HG03575 (cell line): ENCODE measurements around the gene ELK4.

ENCODE experiments used
- ATAC-seq: cut with Tn5 transposase; IDR thresholded peaks from one replicate; pipeline ENCODE4 v1.9.1; 2021; ENCODE audit not compliant: unreplicated experiment, insufficient number of reproducible peaks, low FRiP score; ENCODE audit errors: extremely low read depth

Gene ELK4

DNA sequence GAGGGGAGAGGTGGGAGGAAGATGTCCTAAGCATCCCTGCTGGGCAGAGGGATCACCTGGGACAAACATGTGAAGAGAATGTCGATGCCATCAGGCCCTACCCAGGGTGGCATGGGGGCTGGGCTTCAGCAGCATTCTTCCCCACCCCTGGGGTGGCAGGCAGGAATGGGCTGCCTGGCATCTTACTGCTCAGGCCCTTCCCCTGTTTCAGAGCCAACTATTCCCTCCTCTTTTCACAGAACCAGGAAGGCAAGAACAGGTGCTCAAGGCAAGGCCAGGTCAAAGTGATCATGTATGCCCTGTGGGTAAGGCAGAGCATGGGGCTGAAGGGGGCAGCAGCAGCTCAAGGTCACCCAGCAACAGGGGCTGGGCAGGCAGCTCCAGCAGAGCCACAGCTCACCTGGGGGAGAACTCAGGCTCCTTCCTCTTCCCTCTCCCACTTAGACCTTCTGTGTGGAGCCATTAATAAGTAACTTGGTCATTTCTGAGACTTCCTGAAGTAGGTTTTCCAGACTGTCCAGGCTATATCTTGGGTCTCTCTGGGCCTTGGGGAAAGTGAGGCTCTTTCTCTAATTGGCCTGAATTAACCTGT is 56.4 kb downstream of the ELK4 start:
- no peak for ATAC-seq

DNA sequence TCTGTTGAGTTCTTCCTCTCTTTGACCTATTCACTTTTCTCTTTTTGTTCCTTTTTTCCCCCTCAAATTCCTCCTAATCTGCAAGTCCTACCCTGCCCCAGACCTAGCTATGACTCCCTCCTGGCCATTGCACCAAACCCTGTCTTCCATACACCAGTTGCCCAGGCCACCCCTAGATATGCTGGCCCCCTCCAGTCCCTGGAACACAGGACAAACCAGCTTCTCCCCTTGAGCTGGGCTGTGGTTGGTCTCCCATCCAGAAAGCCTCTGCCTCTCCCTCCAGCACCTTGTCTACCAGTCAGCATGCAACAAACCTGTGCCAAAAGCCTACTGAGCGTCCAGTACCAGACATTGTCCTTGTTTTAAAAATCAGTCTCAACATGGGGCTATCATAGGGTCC is 59.4 kb downstream of the ELK4 start:
- ATAC-seq, result no peak

DNA sequence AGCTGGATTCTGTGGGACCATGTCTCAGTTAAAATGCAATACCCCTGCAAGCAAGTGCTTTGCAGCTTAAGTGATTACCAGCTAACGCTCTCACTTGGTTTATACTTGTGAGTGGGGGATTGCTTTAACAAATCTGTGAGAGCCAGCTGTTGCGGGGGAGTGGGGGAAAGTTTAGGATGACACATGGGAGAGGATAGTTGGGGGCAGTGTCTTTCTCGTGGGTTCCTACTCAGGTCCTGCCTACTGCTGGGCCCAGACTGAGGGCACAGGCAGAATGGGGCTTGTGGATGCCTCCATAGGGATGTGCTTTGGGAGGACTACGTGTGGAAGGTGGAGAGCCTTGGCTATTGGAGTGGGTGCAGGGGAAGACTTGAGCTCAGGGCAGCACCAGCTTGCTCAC is 60.1 kb downstream of the ELK4 start:
- ATAC-seq, result no peak

DNA sequence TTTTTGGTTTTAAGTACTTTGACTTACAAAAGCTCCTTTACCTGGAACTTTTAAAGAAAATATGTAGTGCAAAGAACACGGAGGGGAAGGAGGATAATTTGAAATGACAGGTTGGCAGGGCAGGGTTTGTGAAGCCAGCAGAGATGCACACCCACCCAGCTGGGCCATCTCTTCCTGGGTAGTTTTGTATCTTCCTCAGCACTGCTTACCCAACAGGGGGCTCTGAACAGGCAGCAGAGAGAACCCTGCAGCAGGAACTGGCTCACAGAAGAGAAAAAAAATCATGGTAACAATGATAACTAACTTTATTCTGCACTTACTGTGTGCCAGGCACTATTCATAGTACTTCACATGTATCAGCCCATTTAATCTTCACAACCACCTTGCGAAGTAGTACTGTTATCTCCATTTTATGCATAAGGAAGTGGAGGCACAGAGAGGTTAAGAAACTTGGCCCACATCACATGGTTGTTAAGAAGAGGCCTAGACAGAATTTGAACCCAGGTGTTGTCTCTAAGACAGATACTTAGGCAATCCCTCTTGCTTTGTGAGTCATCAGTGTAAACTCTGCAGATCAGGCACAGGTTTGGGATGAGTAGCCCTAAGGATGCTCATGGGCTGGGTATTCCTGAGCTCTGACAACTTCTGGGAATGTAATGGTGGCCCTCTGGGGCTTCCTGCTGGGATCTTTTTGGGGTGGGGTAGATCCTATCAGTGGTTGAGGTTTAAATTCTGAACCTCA is 60.8 kb downstream of the ELK4 start:
- ATAC-seq, result no peak

DNA sequence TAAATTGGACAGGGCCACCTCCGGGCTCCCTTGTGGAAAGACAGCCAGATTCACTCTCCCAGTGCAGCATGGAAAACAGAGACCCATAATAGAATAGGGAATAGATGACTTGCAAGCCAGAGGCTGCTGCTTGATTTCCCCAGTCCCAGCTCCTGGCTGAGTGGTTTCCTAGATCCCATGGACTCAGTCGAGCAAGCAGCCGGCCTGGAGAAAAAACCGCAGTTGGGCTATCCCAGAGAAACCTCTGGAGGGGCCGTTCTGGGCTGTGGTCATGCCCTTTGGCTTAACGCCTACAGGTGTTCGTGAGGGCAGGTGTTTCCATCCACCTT is 61.7 kb downstream of the ELK4 start:
- no peak for ATAC-seq

DNA sequence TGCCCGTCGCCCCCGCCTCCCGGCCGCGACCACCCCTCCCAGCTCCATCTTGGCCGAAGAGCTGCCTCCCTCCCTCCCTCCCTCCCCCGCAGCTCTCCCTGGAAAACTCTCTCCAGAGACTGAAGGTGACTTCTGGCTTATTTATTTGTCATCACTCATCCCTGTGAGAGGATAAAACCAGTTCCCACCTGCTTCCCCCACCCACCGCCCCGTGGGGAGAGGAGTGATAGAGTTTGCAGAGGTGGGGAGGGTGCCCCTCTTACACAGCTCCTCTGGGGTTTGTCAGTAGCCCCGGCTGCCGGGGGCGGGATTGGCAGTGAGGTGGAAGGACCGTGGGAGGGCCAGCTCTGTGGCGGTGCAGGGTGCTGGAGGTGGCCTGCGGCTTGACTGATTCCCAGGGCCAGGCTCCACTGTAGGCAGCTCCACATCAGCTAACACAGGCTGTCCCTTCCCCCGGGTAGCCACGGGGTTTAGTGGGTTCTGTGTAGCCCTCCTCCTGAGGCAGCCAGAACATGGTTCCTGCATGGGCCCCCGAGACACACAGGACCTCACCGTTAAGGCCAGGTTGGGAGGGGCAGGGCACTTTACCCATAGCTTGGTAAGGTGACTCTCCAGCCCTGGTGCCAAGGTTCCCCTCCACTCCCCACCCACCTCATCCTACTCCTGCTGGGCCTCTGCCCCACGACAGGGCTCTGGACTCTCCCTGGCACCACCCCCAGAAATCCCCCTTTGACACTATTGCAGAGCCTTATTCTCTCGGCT is 62.2 kb downstream of the ELK4 start:
- ATAC-seq, result no peak

DNA sequence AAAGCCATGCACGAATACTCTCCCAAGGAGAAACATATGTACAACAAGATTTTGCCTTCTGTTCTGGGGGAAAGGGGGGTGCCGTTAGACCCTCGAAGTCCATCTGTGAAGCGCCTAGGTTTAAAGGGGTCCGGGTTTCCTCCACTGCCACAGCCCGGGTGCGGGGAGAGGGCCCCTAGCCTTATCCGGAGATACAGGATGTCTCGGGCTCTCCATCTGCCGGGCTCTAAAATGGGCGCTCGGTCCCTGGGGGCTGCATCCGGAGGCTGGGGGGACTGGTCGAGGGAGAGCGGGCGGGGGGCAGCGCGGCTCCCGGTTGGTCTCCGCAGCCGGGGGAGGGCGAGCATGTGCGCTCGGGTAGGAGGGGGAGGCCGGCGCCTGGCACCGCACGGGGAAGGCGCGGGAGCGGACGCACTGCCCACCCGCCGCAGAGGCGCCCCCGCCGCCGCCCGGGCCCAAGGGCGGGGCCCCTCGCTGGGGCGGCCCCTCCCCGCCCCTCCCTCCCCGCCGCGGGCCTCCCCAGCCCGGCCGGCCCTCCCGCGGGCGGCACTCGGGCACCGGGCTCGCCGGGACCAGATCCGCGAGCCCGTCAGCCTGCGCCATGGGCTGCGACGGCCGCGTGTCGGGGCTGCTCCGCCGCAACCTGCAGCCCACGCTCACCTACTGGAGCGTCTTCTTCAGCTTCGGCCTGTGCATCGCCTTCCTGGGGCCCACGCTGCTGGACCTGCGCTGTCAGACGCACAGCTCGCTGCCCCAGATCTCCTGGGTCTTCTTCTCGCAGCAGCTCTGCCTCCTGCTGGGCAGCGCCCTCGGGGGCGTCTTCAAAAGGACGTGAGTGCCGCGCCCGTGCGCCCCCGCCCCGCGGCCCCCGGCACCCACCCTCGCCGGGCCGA is 63.1 kb downstream of the ELK4 start:
- ATAC-seq, result no peak

DNA sequence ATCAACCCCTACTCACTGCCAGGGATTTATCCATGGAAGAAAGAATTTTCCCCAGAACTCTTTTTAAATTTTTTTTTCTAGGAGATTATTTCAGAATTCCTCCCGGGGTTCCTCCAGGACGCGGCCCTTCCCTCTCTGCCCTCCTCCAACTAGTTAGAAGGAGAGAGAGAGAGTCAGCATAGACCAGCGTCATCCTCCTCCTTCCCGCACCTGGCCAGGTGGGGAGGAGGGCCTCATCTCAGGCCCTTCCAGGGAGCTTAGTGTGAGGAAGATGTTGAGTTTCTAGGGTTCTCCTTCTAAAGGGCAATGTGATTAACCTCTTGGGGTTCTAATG is 63.7 kb downstream of the ELK4 start:
- ATAC-seq, result no peak

DNA sequence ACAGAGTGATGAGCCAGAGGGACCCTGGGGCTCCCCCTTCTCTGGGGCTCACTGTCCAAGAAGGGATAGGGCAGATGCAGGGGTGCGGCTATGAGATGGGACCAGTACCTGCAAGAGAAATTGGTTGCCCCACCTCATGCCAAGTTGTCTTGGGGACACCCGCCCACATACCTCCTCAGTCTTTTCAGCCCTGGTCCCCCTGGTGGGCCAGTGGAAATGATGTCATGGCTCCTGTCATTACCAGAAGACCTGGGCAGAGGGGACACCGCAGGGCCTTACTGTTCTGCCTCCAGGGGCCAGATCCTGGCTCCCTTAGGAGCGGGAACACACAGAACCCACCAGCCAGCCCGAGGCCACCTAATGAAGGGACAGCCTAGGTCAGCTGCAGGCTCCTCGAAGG is 64.1 kb downstream of the ELK4 start:
- no peak for ATAC-seq

DNA sequence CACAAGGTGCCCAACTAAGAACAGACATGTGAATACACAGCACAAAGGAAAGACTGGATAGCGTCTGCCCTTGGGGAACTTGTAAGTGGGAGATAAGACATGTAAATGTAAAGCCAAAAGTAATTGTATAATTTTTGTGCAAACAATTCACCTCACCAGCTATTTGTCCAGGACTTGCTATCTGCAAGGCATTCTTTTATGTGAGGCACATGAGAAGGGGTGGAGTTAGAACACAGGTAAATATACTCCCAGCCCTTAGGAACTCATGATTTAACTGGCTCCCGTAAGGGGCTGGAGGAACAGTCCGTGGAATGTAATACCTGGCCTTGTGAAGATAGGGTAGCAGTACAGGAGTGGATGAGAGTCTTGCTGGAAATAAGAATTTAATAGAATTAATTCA is 66.0 kb downstream of the ELK4 start:
- no peak for ATAC-seq

DNA sequence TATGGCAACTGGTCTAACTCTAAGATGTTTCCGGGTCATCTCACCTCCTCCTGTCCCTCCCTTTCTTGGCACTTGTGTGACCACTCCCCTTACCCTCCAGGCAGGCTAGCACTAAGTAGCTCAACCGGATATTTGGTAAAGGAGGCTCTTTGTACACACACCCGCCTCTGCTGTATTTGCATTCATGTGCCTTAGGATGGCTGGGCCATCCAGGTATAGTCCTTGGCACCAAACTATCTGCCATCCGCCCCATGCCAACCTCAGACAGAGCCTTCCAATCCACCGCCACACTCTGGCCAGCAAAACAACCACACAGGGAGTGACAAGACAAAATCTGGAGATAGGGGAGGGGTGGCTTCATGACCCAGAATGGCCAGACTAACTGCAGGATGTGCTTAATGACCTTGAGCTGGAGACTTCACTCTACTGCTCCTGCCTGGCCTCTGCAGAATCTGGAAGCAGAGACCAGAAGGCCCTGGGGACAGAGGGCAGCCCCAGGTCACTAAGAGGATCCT is 67.8 kb downstream of the ELK4 start:
- no peak for ATAC-seq

DNA sequence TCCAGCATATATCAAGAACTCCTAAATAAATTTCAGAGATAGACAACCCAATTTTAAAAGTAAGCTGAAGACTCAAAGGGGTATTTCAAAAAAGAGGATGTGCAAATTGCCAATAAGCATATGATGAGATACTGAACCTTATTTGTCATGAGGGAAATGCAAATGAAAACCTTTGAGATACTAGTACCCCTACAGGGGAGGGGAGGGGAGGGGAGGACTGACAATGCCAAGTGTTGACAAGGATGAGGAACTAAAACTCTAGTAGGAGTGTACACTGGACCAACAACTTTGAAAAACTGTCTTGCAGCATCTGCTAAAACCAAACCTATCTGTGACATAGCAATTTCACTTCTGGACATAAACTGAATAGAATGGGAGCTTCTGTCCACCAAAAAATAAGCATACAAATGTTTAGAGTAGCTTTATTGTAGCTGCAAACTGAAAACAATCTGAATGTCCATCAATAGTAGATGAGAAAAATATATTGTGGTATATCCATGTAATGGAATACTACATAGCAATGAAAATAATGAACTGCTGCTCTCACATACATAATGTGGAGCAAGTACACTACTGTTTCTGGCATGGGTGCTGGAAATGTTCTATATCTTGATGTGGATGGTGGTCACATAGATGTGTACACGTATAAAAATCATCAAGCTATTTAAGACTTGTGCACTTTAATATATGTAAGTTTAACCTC is 70.2 kb downstream of the ELK4 start:
- ATAC-seq, result no peak
